H9 (cell line): ENCODE measurements around the gene CNRIP1. TPM values are rescaled to one million over a fixed set of nuclear protein-coding genes. Genes with fewer than 3 reads are reported as not detected.

Source experiments
- DNase-seq: peaks from one replicate; pipeline ENCODE4 v3.0.0-alpha.2; 2017
- H2AFZ ChIP-seq: one replicate; pipeline ENCODE4 v1.6.1; 2013; ENCODE audit warnings: mild to moderate bottlenecking, low read length, control low read depth, moderate library complexity
- H2AK5ac ChIP-seq: 2 replicates; pipeline ENCODE4 v1.6.1; 2013; ENCODE audit warnings: low read length, control low read depth, mixed read lengths; ENCODE audit not compliant: insufficient read length
- H2BK120ac ChIP-seq: one replicate; pipeline ENCODE4 v1.6.1; 2013; ENCODE audit warnings: low read depth, mild to moderate bottlenecking, low read length, control low read depth, inconsistent platforms; ENCODE audit not compliant: poor library complexity, severe bottlenecking
- H2BK12ac ChIP-seq: 2 replicates; pipeline ENCODE4 v1.6.1; 2013; ENCODE audit warnings: low read length, control low read depth, mixed read lengths, low read depth; ENCODE audit not compliant: insufficient read length
- H2BK15ac ChIP-seq: 2 replicates; pipeline ENCODE4 v1.6.1; 2013; ENCODE audit warnings: low read depth, low read length, control low read depth
- H2BK20ac ChIP-seq: one replicate; pipeline ENCODE4 v1.6.1; 2013; ENCODE audit warnings: low read depth, mild to moderate bottlenecking, low read length, control low read depth, inconsistent platforms; ENCODE audit not compliant: poor library complexity, severe bottlenecking
- H2BK5ac ChIP-seq: 2 replicates; pipeline ENCODE4 v1.6.1; 2013; ENCODE audit warnings: low read length, control low read depth, mixed read lengths; ENCODE audit not compliant: insufficient read length
- H3K14ac ChIP-seq: 2 replicates; pipeline ENCODE4 v1.6.1; 2013; ENCODE audit warnings: low read length, control low read depth; ENCODE audit not compliant: insufficient read depth
- H3K18ac ChIP-seq: 2 replicates; pipeline ENCODE4 v1.6.1; 2013; ENCODE audit warnings: low read depth, mild to moderate bottlenecking, mixed read lengths, low read length, control low read depth; ENCODE audit not compliant: insufficient read length
- H3K23ac ChIP-seq: 2 replicates; pipeline ENCODE4 v1.6.1; 2013; ENCODE audit warnings: low read length, control low read depth, mixed read lengths, low read depth; ENCODE audit not compliant: insufficient read length
- H3K23me2 ChIP-seq: 2 replicates; pipeline ENCODE4 v1.6.1; 2013; ENCODE audit warnings: low read depth, mild to moderate bottlenecking, mixed read lengths, low read length, control low read depth; ENCODE audit not compliant: insufficient read length, poor library complexity, severe bottlenecking
- H3K27ac ChIP-seq: 2 replicates; pipeline ENCODE4 v1.5.1; 2013; ENCODE audit warnings: low read length, control low read depth, mixed read lengths, low read depth; ENCODE audit not compliant: insufficient read length
- H3K27me3 ChIP-seq: 2 replicates; pipeline ENCODE4 v1.6.1; 2013; ENCODE audit warnings: low read length, control low read depth, inconsistent platforms; ENCODE audit not compliant: insufficient read depth
- H3K4ac ChIP-seq: 2 replicates; pipeline ENCODE4 v1.6.1; 2013; ENCODE audit warnings: low read depth, mild to moderate bottlenecking, control low read depth, inconsistent platforms, low read length, moderate library complexity
- H3K4me1 ChIP-seq: 2 replicates; pipeline ENCODE4 v1.6.1; 2013; ENCODE audit warnings: low read length, control low read depth, inconsistent platforms; ENCODE audit not compliant: insufficient read depth
- H3K4me2 ChIP-seq: 2 replicates; pipeline ENCODE4 v1.6.1; 2013; ENCODE audit warnings: low read length, control low read depth, mixed read lengths; ENCODE audit not compliant: insufficient read length, insufficient read depth
- H3K56ac ChIP-seq: 2 replicates; pipeline ENCODE4 v1.6.1; 2013; ENCODE audit warnings: low read depth, mild to moderate bottlenecking, mixed read lengths, low read length, control low read depth; ENCODE audit not compliant: insufficient read length
- H3K79me1 ChIP-seq: 2 replicates; pipeline ENCODE4 v1.6.1; 2013; ENCODE audit warnings: low read depth, mild to moderate bottlenecking, moderate library complexity, low read length, control low read depth, inconsistent platforms; ENCODE audit not compliant: insufficient read depth, poor library complexity, severe bottlenecking
- H3K79me2 ChIP-seq: 2 replicates; pipeline ENCODE4 v1.6.1; 2013; ENCODE audit warnings: low read length, control low read depth, inconsistent platforms; ENCODE audit not compliant: insufficient read depth
- H3K9ac ChIP-seq: 2 replicates; pipeline ENCODE4 v1.6.1; 2013; ENCODE audit warnings: low read length, control low read depth, mixed read lengths; ENCODE audit not compliant: insufficient read length; ENCODE audit errors: extremely low read depth
- H3K9me3 ChIP-seq: one replicate; pipeline ENCODE4 v1.6.1; 2013; ENCODE audit warnings: low read depth, low read length, inconsistent platforms; ENCODE audit not compliant: control insufficient read depth
- H3T11ph ChIP-seq: one replicate; pipeline ENCODE4 v1.6.1; 2013; ENCODE audit warnings: mild to moderate bottlenecking, low read length, control low read depth, inconsistent platforms
- H4K20me1 ChIP-seq: one replicate; pipeline ENCODE4 v1.6.1; 2013; ENCODE audit not compliant: control insufficient read depth, insufficient read length, insufficient read depth
- H4K5ac ChIP-seq: 2 replicates; pipeline ENCODE4 v1.6.1; 2013; ENCODE audit warnings: low read depth, mild to moderate bottlenecking, mixed read lengths, low read length, control low read depth; ENCODE audit not compliant: insufficient read length
- H4K8ac ChIP-seq: replicated peaks from 2 replicates; pipeline ENCODE4 v1.6.1; 2013; ENCODE audit warnings: low read length, control low read depth, mixed read lengths, low read depth; ENCODE audit not compliant: insufficient read length
- H4K91ac ChIP-seq: 2 replicates; pipeline ENCODE4 v1.6.1; 2013; ENCODE audit warnings: low read depth, mild to moderate bottlenecking, moderate library complexity, mixed read lengths, low read length, control low read depth; ENCODE audit not compliant: insufficient read length
- H3K27ac Mint-ChIP-seq, 3 experiments: 2 replicates in 2 of 3; 3 replicates in 1 of 3; pipeline ENCODE4 v1.8.0; 2020 to 2021; ENCODE audit warnings: mixed read lengths in 3 of 3, mild to moderate bottlenecking in 1 of 3, moderate library complexity in 1 of 3
- H3K27me3 Mint-ChIP-seq: 2 replicates; pipeline ENCODE4 v1.8.0; 2021; ENCODE audit warnings: low read depth, mild to moderate bottlenecking, moderate library complexity, mixed read lengths
- H3K36me3 Mint-ChIP-seq, 3 experiments: 2 replicates in 2 of 3; 3 replicates in 1 of 3; pipeline ENCODE4 v1.8.0; 2020 to 2021; ENCODE audit warnings: low read depth in 3 of 3, mixed read lengths in 3 of 3; ENCODE audit not compliant: insufficient read depth in 1 of 3
- H3K4me1 Mint-ChIP-seq, 2 experiments: 2 replicates each; pipeline ENCODE4 v1.8.0; 2020; ENCODE audit warnings: mixed read lengths in 2 of 2
- H3K4me3 Mint-ChIP-seq, 2 experiments: 2 replicates in 1 of 2; 3 replicates in 1 of 2; pipeline ENCODE4 v1.8.0; 2020 to 2021; ENCODE audit warnings: mild to moderate bottlenecking in 2 of 2, mixed read lengths in 2 of 2, moderate library complexity in 1 of 2
- H3K9me3 Mint-ChIP-seq, 2 experiments: 2 replicates in 1 of 2; 3 replicates in 1 of 2; pipeline ENCODE4 v1.8.0; 2020; ENCODE audit warnings: mild to moderate bottlenecking in 2 of 2, mixed read lengths in 2 of 2, moderate library complexity in 1 of 2
- WGBS: extraction: QIAGEN DNeasy Blood & Tissue Kit; methylation state at CpG from one replicate; pipeline ENCODE4 v1.1.7; 2013; ENCODE audit warnings: missing lambda C conversion rate, low lambda C conversion rate, mixed read lengths; ENCODE audit not compliant: insufficient read length; ENCODE audit errors: extremely low coverage; 5-methylcytosine and 5-hydroxymethylcytosine counted together
- total RNA-seq: library from RNA; stranded (reverse); gene quantifications from 2 replicates; pipeline ENCODE4 v1.2.1, GENCODE V29; 2021
- TF ChIP-seq, protein P1 (sequence below): fragments of 200-600 bp; sonication (generic); conservative IDR thresholded peaks from 3 replicates; pipeline ENCODE4 v1.8.0; 2021; ENCODE audit warnings: antibody characterized with exemption, mild to moderate bottlenecking

Gene CNRIP1
- total RNA-seq, 1 experiment from 2014 or later, result 0.70 TPM

DNA sequence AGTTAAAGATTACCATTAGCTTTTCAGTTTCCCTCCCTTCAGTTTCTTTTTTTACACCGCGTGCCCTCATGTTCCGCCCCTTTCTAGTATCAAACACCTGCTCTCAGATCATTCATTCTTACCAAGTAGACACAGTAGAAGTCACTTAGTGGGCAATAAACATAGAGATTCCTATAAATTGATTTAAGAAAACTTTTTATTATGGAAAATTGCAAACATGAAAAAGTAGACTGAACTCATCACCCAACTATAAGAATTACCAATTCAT, 21.2 kb upstream of the CNRIP1 start:
- Histone ChIP-seq H3K23me2 (no peaks in the 10 kb centered on the region), H3K4ac (no peak overlapping the region), H3K56ac (no peak overlapping the region), H3K27ac (no peak overlapping the region), H2BK120ac (no peak overlapping the region), H3K79me2 (no peaks in the 10 kb centered on the region), H3K23ac (no peak overlapping the region), H3K14ac (no peak overlapping the region), H3K4me1 (no peaks in the 10 kb centered on the region), H4K8ac (no peak overlapping the region), H3K9ac (no peak overlapping the region), H2BK20ac (no peak overlapping the region), H2BK5ac (no peak overlapping the region), H3K18ac (no peak overlapping the region), H2AK5ac (no peak overlapping the region), H2BK12ac (no peak overlapping the region), H3K9me3 (no peaks in the 10 kb centered on the region), H4K20me1 (no peaks in the 10 kb centered on the region), H4K5ac (no peak overlapping the region), H3T11ph (no peak overlapping the region), H2BK15ac (no peak overlapping the region), H2AFZ (no peak overlapping the region), H3K27me3 (no peaks in the 10 kb centered on the region), H4K91ac (no peak overlapping the region), H3K79me1 (no peaks in the 10 kb centered on the region), H3K4me2 (no peak overlapping the region)
- H3K36me3 Mint-ChIP-seq, result no peaks in the 10 kb centered on the region
- DNase-seq, result no peak
- no peak overlapping the region for H3K27ac Mint-ChIP-seq
- peaks cover 2% of the 10 kb centered on the region; the same call in 1 of the 2 replicates for H3K27me3 Mint-ChIP-seq
- H3K9me3 Mint-ChIP-seq, result no peaks in the 10 kb centered on the region
- WGBS, result no CpG with 5 or more reads among the region's 3 CpGs
- TF ChIP-seq, protein P1, sequence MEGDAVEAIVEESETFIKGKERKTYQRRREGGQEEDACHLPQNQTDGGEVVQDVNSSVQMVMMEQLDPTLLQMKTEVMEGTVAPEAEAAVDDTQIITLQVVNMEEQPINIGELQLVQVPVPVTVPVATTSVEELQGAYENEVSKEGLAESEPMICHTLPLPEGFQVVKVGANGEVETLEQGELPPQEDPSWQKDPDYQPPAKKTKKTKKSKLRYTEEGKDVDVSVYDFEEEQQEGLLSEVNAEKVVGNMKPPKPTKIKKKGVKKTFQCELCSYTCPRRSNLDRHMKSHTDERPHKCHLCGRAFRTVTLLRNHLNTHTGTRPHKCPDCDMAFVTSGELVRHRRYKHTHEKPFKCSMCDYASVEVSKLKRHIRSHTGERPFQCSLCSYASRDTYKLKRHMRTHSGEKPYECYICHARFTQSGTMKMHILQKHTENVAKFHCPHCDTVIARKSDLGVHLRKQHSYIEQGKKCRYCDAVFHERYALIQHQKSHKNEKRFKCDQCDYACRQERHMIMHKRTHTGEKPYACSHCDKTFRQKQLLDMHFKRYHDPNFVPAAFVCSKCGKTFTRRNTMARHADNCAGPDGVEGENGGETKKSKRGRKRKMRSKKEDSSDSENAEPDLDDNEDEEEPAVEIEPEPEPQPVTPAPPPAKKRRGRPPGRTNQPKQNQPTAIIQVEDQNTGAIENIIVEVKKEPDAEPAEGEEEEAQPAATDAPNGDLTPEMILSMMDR, result no peak
- no peak overlapping the region for H3K4me3 Mint-ChIP-seq
- peaks cover 5 to 11% of the 10 kb centered on the region in 2 experiments for H3K4me1 Mint-ChIP-seq
